DMS153 (cell line): ENCODE measurements around the gene IL17C.

ENCODE experiments used
- DNase-seq: peaks from one replicate; lab custom pipeline; 2025; lab: John Stamatoyannopoulos, UW

IL17C gene

DNA sequence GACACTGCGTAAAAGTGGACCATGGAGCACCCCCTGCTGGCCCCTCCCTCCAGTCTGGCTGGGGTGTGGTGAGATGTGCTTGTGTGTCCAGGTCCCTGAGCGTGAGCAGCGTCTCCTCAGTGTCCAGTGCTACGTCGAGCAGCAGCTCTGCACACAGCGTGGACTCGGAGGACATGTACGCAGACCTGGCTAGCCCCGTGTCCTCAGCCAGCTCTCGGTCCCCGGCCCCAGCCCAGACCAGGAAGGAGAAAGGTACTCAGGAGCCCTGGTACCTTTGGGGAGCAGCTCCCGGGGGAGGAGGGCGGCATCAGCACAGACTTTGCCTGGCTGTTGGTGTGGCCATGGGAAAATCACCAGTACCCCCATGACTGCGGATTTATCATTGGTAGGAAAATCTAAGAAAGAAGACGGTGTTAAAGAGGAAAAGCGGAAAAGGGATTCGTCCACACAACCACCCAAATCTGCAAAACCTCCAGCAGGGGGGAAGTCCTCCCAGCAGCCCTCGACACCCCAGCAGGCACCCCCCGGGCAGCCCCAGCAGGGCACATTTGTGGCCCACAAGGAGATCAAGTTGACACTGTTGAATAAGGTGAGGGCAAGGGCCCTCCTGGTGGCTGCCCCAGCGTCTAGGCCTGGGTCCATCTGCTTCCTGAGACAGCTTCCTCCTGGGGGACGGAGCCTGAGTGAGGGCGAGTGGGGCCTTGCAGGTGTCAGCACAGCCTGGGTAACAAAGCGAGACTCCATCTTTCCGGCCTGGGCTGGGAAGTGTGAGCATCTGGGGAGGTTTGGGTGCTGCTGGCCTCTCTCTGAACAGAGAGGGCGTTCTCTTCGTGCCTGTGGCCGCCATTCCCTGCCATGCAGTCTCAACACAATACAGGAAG lies 10.6 kb upstream of the IL17C start:
- no peak for DNase-seq

DNA sequence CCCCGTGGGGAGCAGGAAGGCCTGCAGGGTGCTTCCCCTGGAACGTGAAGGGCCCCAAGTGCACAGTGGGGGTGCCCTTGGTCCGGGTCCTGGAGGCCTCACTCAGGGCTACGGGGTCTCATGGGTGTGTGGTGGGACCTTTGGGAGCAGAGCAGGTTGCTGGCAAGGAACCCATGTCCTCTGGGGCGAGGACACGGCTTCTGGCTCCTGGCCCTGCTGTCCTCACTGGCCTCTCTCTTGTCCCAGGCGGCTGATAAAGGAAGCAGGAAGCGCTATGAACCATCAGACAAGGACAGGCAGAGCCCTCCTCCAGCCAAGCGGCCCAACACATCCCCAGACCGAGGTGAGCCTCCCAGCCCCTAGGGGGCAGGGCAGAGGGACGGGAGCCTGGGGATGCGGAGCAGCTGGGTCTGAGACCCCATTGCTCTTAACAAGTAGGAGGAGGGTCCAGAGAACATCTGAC lies 9.8 kb upstream of the IL17C start:
- no peak for DNase-seq

GRCh38 chr16:88629835-88630234 lies 8.5 kb upstream of the IL17C start:
- DNase-seq, result no peak

DNA sequence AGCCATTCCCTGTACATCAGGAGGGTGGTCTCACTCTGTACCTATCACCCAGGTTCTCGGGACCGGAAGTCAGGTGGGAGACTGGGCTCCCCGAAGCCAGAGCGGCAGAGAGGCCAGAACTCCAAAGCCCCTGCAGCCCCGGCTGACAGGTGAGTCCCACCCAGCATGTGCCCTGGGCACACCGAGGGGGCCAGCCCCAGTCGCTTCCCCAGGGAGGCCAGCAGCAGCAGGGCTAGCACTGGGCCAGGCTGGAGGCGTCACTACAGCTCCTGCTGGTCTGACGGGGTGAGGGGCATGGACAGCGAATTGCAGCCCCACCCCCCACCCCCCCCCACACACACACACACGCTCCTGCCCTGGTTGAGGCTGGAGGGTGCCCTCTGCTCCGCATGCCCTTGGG lies 7.9 kb upstream of the IL17C start:
- DNase-seq, result no peak

GRCh38 chr16:88630941-88631340 lies 7.4 kb upstream of the IL17C start:
- DNase-seq, result no peak

GRCh38 chr16:88631384-88631783 lies 7.0 kb upstream of the IL17C start:
- DNase-seq, result no peak

DNA sequence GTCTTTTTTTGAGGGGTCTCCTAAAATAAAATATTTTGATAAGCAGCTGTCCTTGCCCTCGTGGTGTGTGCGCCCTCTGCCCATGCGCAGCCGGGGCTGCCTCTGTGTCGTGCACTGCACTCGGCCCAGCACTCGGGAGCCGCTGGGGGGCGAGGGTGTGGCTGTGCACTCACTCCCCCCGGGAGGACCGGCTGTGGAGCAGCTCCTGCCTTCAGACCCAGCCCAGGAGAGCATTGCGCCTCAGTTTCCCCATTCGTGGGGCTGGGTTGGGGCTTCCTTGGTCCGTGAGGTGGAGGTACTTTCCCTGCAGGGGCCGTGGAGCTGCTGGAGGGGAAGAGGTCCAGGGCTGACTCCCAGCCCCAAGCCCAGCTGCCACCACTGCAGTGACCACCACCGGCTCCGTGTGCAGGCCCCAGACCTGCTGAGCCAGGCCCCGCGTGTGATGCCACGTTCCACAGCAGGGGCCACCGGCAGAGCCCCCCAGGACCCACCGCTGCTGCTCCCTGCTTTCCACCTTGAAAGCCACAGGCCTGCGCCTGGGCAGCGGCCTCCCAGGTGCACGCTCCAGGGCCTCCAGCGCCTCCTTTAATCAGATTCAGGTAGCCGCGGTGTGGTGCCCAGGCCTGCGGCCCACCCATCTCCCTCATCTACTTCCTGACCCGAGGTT lies 6.3 kb upstream of the IL17C start:
- no peak for DNase-seq

- DNase-seq, result no peak
Measured at GRCh38 chr16:88632587-88632930, 5.8 kb upstream of the IL17C start.

- DNase-seq, result no peak
Measured at GRCh38 chr16:88633684-88634140, 4.7 kb upstream of the IL17C start.

- no peak for DNase-seq
Measured at GRCh38 chr16:88634141-88634993, 4.0 kb upstream of the IL17C start.

GRCh38 chr16:88634994-88635670 lies 3.2 kb upstream of the IL17C start:
- DNase-seq, result no peak

DNA sequence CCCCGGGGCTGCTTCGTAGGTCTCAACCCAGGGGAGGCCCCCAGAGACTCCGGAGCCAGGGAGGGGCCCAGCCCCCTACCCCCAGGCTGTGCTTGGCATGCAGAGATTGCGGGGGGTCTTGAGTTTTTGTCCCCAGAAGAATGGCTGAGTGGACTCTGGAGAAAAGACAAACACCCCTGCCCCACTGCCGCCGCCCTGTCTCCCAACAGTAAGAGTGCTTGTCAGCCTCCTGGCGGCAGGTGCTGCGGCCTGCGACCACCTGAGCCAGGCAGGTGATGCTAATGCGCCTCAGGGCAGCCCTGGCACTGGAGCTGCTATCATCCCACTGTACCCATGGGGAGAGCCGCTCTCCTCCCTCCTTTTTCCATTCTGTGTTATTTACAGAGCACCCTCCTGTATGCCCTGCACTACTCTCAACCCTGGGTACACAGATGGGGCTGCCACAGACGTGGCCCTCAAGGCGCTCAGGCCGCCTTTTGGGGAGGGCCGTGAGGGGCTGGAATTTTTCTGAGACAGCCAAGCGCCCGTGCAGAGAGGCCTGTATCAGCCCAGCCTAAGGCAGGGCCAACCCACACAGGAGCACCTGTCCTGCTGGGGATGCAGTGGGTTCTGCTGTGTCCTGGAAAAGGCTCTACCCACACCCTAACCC lies 2.6 kb upstream of the IL17C start:
- peak; percentile 68 for DNase-seq

DNA sequence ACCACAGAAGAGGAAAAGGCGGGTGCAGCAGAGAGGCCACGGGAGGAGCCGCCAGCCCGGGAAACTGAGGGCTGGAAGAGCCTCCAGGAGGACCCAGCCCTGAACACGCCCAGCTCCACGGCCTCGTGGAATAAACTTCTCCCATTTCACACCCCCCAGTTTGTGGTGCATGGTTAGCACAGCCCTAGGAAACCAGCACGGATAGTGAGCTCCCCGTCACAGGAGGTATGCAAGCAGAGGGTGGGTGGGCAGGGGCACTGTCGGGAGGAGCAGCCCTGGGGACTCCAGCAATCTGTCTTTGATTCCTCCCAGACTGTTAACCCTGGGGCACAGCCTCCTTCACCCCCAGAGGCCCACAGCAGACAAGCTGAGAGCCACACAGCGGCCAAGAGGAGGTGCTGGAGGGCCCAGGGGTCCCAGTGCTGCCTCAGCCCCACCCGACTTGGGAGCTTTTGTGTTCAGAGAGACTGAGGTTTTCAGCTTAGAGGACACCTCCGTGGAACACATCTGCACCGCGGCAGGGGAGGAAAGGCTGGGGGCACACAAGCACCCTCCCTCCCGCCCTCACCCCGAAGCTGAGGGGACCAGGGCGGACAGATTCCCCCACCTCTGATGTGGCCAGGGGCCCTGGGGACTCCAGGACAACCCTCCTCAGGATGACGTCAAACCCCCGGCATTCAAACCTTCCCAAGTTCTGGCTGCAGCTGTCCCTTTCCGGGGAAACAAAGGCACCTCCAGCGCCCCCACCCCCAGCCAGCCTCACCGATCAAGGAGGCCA lies 1.7 kb upstream of the IL17C start:
- DNase-seq, result no peak

- peak; percentile 73 for DNase-seq
Measured at GRCh38 chr16:88639231-88640038, 1.1 kb downstream of the IL17C start.

DNA sequence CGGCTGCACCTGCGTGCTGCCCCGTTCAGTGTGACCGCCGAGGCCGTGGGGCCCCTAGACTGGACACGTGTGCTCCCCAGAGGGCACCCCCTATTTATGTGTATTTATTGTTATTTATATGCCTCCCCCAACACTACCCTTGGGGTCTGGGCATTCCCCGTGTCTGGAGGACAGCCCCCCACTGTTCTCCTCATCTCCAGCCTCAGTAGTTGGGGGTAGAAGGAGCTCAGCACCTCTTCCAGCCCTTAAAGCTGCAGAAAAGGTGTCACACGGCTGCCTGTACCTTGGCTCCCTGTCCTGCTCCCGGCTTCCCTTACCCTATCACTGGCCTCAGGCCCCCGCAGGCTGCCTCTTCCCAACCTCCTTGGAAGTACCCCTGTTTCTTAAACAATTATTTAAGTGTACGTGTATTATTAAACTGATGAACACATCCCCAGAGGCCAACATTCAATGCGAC lies 1.7 kb downstream of the IL17C start:
- DNase-seq, result no peak

- DNase-seq, result no peak
Measured at GRCh38 chr16:88640498-88641247, 2.3 kb downstream of the IL17C start.

- DNase-seq, result no peak
Measured at GRCh38 chr16:88642881-88643643, 4.7 kb downstream of the IL17C start.

DNA sequence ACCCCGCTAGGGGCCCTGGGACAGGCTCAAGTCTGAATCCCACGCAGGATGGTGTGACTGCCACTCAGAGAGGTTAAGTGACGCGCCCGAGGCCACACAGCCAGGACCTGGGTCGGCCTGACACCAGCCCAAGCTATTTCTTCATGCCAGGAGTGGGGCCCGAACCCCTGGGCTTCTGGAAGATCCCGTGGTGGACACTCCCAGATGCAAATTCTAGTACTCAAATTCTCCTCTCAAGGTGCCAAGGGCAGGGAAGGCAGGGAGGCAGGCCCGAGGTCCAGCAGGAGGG lies 5.2 kb downstream of the IL17C start:
- DNase-seq, result no peak
